HG02938 (cell line): Measurements from ENCODE around the gene AQP6.
"Not testable (repeated sequence)": the region's sequence is repeated elsewhere in the genome, so short reads cannot be mapped to it uniquely, and the experiment has no call there.

Source experiments
- ATAC-seq: cut with Tn5 transposase; IDR thresholded peaks from one replicate; pipeline ENCODE4 v1.9.1; 2021; ENCODE audit warnings: mild to moderate bottlenecking, moderate library complexity; ENCODE audit not compliant: unreplicated experiment

AQP6 gene

GRCh38 chr12:49987625-49988303, 15.0 kb downstream of the AQP6 start:
- no peak for ATAC-seq

- ATAC-seq = not testable (repeated sequence)
These were observed 16.7 kb downstream of the AQP6 start for GRCh38 chr12:49989400-49989799.

- ATAC-seq = no peak
These were observed 17.5 kb downstream of the AQP6 start for GRCh38 chr12:49990273-49990672.

- no peak for ATAC-seq
These were observed 25.7 kb downstream of the AQP6 start for GRCh38 chr12:49998453-49998852.

- no peak for ATAC-seq
These were observed 30.8 kb downstream of the AQP6 start for GRCh38 chr12:50003595-50003994.

GRCh38 chr12:50004696-50005095, 31.9 kb downstream of the AQP6 start:
- no peak for ATAC-seq

- ATAC-seq = no peak
These were observed 32.4 kb downstream of the AQP6 start for GRCh38 chr12:50005175-50005574.

GRCh38 chr12:50006280-50006679, 33.5 kb downstream of the AQP6 start:
- no peak for ATAC-seq

- no peak for ATAC-seq
These were observed 34.2 kb downstream of the AQP6 start for GRCh38 chr12:50006754-50007442.

- no peak for ATAC-seq
These were observed 40.8 kb downstream of the AQP6 start for GRCh38 chr12:50013361-50014147.

- no peak for ATAC-seq
These were observed 41.6 kb downstream of the AQP6 start for GRCh38 chr12:50014342-50014741.

- ATAC-seq = no peak
These were observed 44.0 kb downstream of the AQP6 start for GRCh38 chr12:50016501-50017475.

GRCh38 chr12:50017641-50018040, 44.9 kb downstream of the AQP6 start:
- ATAC-seq = no peak

- ATAC-seq = no peak
These were observed 45.4 kb downstream of the AQP6 start for GRCh38 chr12:50018154-50018553.

- ATAC-seq = no peak
These were observed 46.2 kb downstream of the AQP6 start for GRCh38 chr12:50018968-50019367.

- ATAC-seq = no peak
These were observed 46.8 kb downstream of the AQP6 start for GRCh38 chr12:50019524-50019923.

- no peak for ATAC-seq
These were observed 48.3 kb downstream of the AQP6 start for GRCh38 chr12:50021031-50021430.

GRCh38 chr12:50022903-50023302, 50.2 kb downstream of the AQP6 start:
- no peak for ATAC-seq

GRCh38 chr12:50024227-50024626, 51.5 kb downstream of the AQP6 start:
- no peak for ATAC-seq

GRCh38 chr12:50024805-50025186, 52.0 kb downstream of the AQP6 start:
- peak; percentile 21 for ATAC-seq
